Type B pancreatic cell (in vitro differentiated cells): Measurements from ENCODE around the gene FARP2. TPM values are rescaled to one million over a fixed set of nuclear protein-coding genes. Genes with fewer than 3 reads are reported as not detected.
"Not testable (repeated sequence)": the region's sequence is repeated elsewhere in the genome, so short reads cannot be mapped to it uniquely, and the experiment has no call there.

Experiments
- DNase-seq: peaks from one replicate; pipeline ENCODE4 v3.0.0; 2021; ENCODE audit warnings: mixed read lengths; ENCODE audit not compliant: unreplicated experiment; ENCODE audit errors: extremely low spot score
- H3K27ac Mint-ChIP-seq: 2 replicates; pipeline ENCODE4 v1.8.0; 2021; ENCODE audit warnings: mild to moderate bottlenecking, mixed read lengths
- H3K27me3 Mint-ChIP-seq: 2 replicates; pipeline ENCODE4 v1.8.0; 2021; ENCODE audit warnings: mixed read lengths
- H3K36me3 Mint-ChIP-seq: 2 replicates; pipeline ENCODE4 v1.8.0; 2021; ENCODE audit warnings: mixed read lengths
- H3K4me1 Mint-ChIP-seq: one replicate; pipeline ENCODE4 v1.8.0; 2021; ENCODE audit warnings: mixed read lengths; ENCODE audit not compliant: unreplicated experiment
- H3K4me3 Mint-ChIP-seq: 2 replicates; pipeline ENCODE4 v1.8.0; 2021; ENCODE audit warnings: mild to moderate bottlenecking, mixed read lengths
- H3K9me3 Mint-ChIP-seq: 2 replicates; pipeline ENCODE4 v1.8.0; 2021; ENCODE audit warnings: mixed read lengths
- CTCF ChIP-seq: fragments of 200-600 bp; sonication (generic); conservative IDR thresholded peaks from 2 replicates; pipeline ENCODE4 v1.5.0; 2021; ENCODE audit warnings: antibody characterized with exemption, mild to moderate bottlenecking
- total RNA-seq: library from RNA; stranded (reverse); gene quantifications from 2 replicates; pipeline ENCODE4 v1.2.1, GENCODE V29; 2021; ENCODE audit warnings: low replicate concordance

The FARP2 gene
- total RNA-seq, 1 donor from 2014 or later = 62.5 TPM

- DNase-seq = no peak
- peak overlapping the region; percentile 0 for H3K27ac Mint-ChIP-seq
- H3K9me3 Mint-ChIP-seq = no peaks in the 10 kb centered on the region
- no peak overlapping the region for H3K4me3 Mint-ChIP-seq
- H3K4me1 Mint-ChIP-seq = peaks cover 38% of the 10 kb centered on the region
- no peaks in the 10 kb centered on the region for H3K27me3 Mint-ChIP-seq
- peaks cover 8% of the 10 kb centered on the region for H3K36me3 Mint-ChIP-seq
- no peak for TF ChIP-seq CTCF
Observed at GRCh38 chr2:241368643-241369042, 12.6 kb downstream of the FARP2 start.

GRCh38 chr2:241372361-241372992, 16.4 kb downstream of the FARP2 start:
- H3K27me3 Mint-ChIP-seq = no peaks in the 10 kb centered on the region
- H3K36me3 Mint-ChIP-seq = peaks cover 17% of the 10 kb centered on the region
- no peak overlapping the region for H3K4me3 Mint-ChIP-seq
- H3K9me3 Mint-ChIP-seq = no peaks in the 10 kb centered on the region
- no peak for DNase-seq
- TF ChIP-seq CTCF = no peak
- peaks cover 29% of the 10 kb centered on the region for H3K4me1 Mint-ChIP-seq
- peak overlapping the region; percentile 98 for H3K27ac Mint-ChIP-seq

GRCh38 chr2:241373446-241373845, 17.4 kb downstream of the FARP2 start:
- Mint-ChIP-seq H3K4me1 (peaks cover 28% of the 10 kb centered on the region), H3K36me3 (peaks cover 17% of the 10 kb centered on the region), H3K4me3 (no peak overlapping the region), H3K27ac (peak overlapping the region; percentile 98), H3K9me3 (no peaks in the 10 kb centered on the region), H3K27me3 (no peaks in the 10 kb centered on the region)
- DNase-seq = no peak
- TF ChIP-seq CTCF = no peak

GRCh38 chr2:241373906-241374305, 17.8 kb downstream of the FARP2 start:
- Mint-ChIP-seq H3K36me3 (peaks cover 20% of the 10 kb centered on the region), H3K4me1 (peaks cover 29% of the 10 kb centered on the region), H3K27ac (peak overlapping the region; percentile 98)
- DNase-seq, H3K4me3 Mint-ChIP-seq, H3K9me3 Mint-ChIP-seq, H3K27me3 Mint-ChIP-seq: not testable (repeated sequence)

- no peak for TF ChIP-seq CTCF
- peak overlapping the region; percentile 28 for H3K4me3 Mint-ChIP-seq
Observed at GRCh38 chr2:241375300-241375699, 19.2 kb downstream of the FARP2 start.

GRCh38 chr2:241376808-241377207, 20.7 kb downstream of the FARP2 start:
- Mint-ChIP-seq H3K36me3 (peaks cover 20% of the 10 kb centered on the region), H3K4me3 (no peak overlapping the region), H3K4me1 (peaks cover 26% of the 10 kb centered on the region), H3K27me3 (no peaks in the 10 kb centered on the region), H3K9me3 (no peaks in the 10 kb centered on the region), H3K27ac (peak overlapping the region; percentile 12)
- no peak for DNase-seq
- no peak for TF ChIP-seq CTCF

More at GRCh38 chr2:241375300-241375699, 19.2 kb downstream of the FARP2 start:
- Mint-ChIP-seq H3K4me1 (peaks cover 37% of the 10 kb centered on the region), H3K27me3 (no peaks in the 10 kb centered on the region), H3K27ac (peak overlapping the region; percentile 98), H3K36me3 (peaks cover 21% of the 10 kb centered on the region), H3K9me3 (no peaks in the 10 kb centered on the region)
- no peak for DNase-seq
